ENCODE results near the gene MBNL1.

- TF ChIP-seq EZH2 (IDR thresholded peaks at IDR 0.05; ENCODE audit: borderline replicate concordance, low read depth, low read length, poor library complexity, severe bottlenecking): no peak
- no peak for TF ChIP-seq CTCF (conservative IDR thresholded peaks at IDR 0.05; ENCODE audit: low read depth, low read length)
Measured at GRCh38 chr3:152276681-152277080, 8.0 kb downstream of the MBNL1 start.
